CD4-positive, alpha-beta T cell (primary cell): ENCODE measurements around the gene RIC8A. TPM values are rescaled to one million over a fixed set of nuclear protein-coding genes. Genes with fewer than 3 reads are reported as not detected.
"Not testable (repeated sequence)": the region's sequence is repeated elsewhere in the genome, so short reads cannot be mapped to it uniquely, and the experiment has no call there.

Experiments
- ATAC-seq: fragments of 200-7000 bp; cut with Tn5 transposase; one replicate; pipeline ENCODE4 v1.10.0; 2022; ENCODE audit warnings: mild to moderate bottlenecking; ENCODE audit not compliant: poor library complexity
- CTCF ChIA-PET: fragments of 350-600 bp; sonication (Branson Sonifier 250); formaldehyde crosslinking; loops from one replicate; lab custom pipeline; 2021; ENCODE audit warnings: antibody characterized with exemption, inconsistent platforms; lab: Charles Lee
- POLR2A ChIA-PET: fragments of 350-600 bp; sonication (Branson Sonifier 250); formaldehyde crosslinking; loops from one replicate; lab custom pipeline; 2021; ENCODE audit warnings: antibody characterized with exemption, inconsistent platforms; lab: Charles Lee
- DNase-seq, 14 experiments: peaks; one replicate each; pipeline ENCODE4 v3.0.0-alpha.2; 2013 to 2020; ENCODE audit warnings: mixed read lengths in 2 of 14
- H3K27ac ChIP-seq, 2 donors: one replicate each; pipeline versions ENCODE4 v1.5.1 to v1.7.0; 2013; ENCODE audit warnings: low read length in 2 of 2, low read depth in 1 of 2, mild to moderate bottlenecking in 1 of 2
- H3K27me3 ChIP-seq, 2 experiments: 1 replicate in 1 of 2; 2 replicates in 1 of 2; pipeline versions ENCODE4 v1.6.1 to v1.7.0; 2013; ENCODE audit warnings: low read length in 2 of 2, control low read depth in 1 of 2, mild to moderate bottlenecking in 1 of 2, moderate library complexity in 1 of 2; ENCODE audit not compliant: insufficient read depth in 2 of 2, control insufficient read depth in 1 of 2
- H3K36me3 ChIP-seq: one replicate; pipeline ENCODE4 v1.6.1; 2013; ENCODE audit warnings: low read length, control low read depth; ENCODE audit not compliant: insufficient read depth
- H3K4me1 ChIP-seq: one replicate; pipeline ENCODE4 v1.6.1; 2013; ENCODE audit warnings: low read length, control low read depth; ENCODE audit not compliant: insufficient read depth
- H3K4me3 ChIP-seq: one replicate; pipeline ENCODE4 v1.5.1; 2013; ENCODE audit warnings: mild to moderate bottlenecking, low read length, moderate library complexity
- H3K9me3 ChIP-seq, 2 experiments: 1 replicate in 1 of 2; 2 replicates in 1 of 2; pipeline versions ENCODE4 v1.6.1 to v1.7.0; 2013; ENCODE audit warnings: low read length in 2 of 2, mild to moderate bottlenecking in 2 of 2, control low read depth in 1 of 2, moderate library complexity in 1 of 2; ENCODE audit not compliant: control insufficient read depth in 1 of 2, insufficient read depth in 1 of 2
- H3K27ac Mint-ChIP-seq: one replicate; pipeline ENCODE4 v1.8.0; 2020; ENCODE audit warnings: mixed read lengths
- H3K27me3 Mint-ChIP-seq: one replicate; pipeline ENCODE4 v1.8.0; 2021; ENCODE audit warnings: mixed read lengths
- H3K36me3 Mint-ChIP-seq: one replicate; pipeline ENCODE4 v1.8.0; 2021; ENCODE audit warnings: low read depth, mixed read lengths
- H3K4me1 Mint-ChIP-seq: one replicate; pipeline ENCODE4 v1.8.0; 2021; ENCODE audit warnings: low read depth, mixed read lengths
- H3K4me3 Mint-ChIP-seq: one replicate; pipeline ENCODE4 v1.8.0; 2020; ENCODE audit warnings: mild to moderate bottlenecking, mixed read lengths
- H3K9me3 Mint-ChIP-seq: one replicate; pipeline ENCODE4 v1.8.0; 2020; ENCODE audit warnings: mixed read lengths
- CTCF ChIP-seq: fragments of 200-600 bp; IDR thresholded peaks from one replicate; pipeline ENCODE4 v1.8.0; 2022; ENCODE audit warnings: antibody characterized with exemption, mild to moderate bottlenecking
- intact Hi-C, 2 experiments: fragments of 100-400 bp; cut with DNase I in 1 of 2; cut with micrococcal nuclease in 1 of 2; formaldehyde crosslinking; loops; one replicate each; pipeline versions ENCODE4 v1.15.1 to v1.9.0; 2023 to 2025; cut with DNase I, micrococcal nuclease
- total RNA-seq, 174 experiments: library from RNA in 2 of 174; stranded (reverse) in 2 of 174; gene quantifications; one replicate each; pipeline ENCODE4 v1.2.3 and lab custom pipeline; 2021 to 2026

RIC8A gene
- total RNA-seq, 2 experiments from 2014 or later: 99.6 to 104 TPM

GRCh38 chr11:216081-216974 is 8.8 kb downstream of the RIC8A start:
- Histone ChIP-seq H3K4me3 (no peak overlapping the region), H3K27me3 (no peaks in the 10 kb centered on the region), H3K36me3 (peaks cover 52% of the 10 kb centered on the region), H3K27ac (no peak overlapping the region), H3K4me1 (no peaks in the 10 kb centered on the region), H3K9me3 (no peaks in the 10 kb centered on the region)
- no peak overlapping the region for H3K4me3 Mint-ChIP-seq
- H3K9me3 Mint-ChIP-seq: no peaks in the 10 kb centered on the region
- TF ChIP-seq CTCF: no peak
- CTCF ChIA-PET: no interaction called here
- no peak for DNase-seq
- no peak overlapping the region for H3K27ac Mint-ChIP-seq
- no peaks in the 10 kb centered on the region for H3K27me3 Mint-ChIP-seq
- ATAC-seq: no peak
- H3K4me1 Mint-ChIP-seq: no peaks in the 10 kb centered on the region
- intact Hi-C loops: loop anchor here in 1 of 2 experiments (10.0 kb wide), 1 partner anchor 1528 kb away; no protein-coding TSS in a partner anchor
- POLR2A ChIA-PET: interaction anchor here (0.6 to 2.1 kb wide), 3 partner anchors 9 to 592 kb away, joined by 3 to 20 read pairs (median 3); partner anchors contain the start of genes BET1L and RIC8A
- peaks cover 63% of the 10 kb centered on the region for H3K36me3 Mint-ChIP-seq

GRCh38 chr11:217704-218103 is 10.2 kb downstream of the RIC8A start:
- Histone ChIP-seq H3K27me3 (no peaks in the 10 kb centered on the region), H3K27ac (no peak overlapping the region), H3K4me1 (no peaks in the 10 kb centered on the region), H3K4me3 (no peak overlapping the region), H3K9me3 (no peaks in the 10 kb centered on the region), H3K36me3 (peaks cover 39% of the 10 kb centered on the region)
- no peaks in the 10 kb centered on the region for H3K4me1 Mint-ChIP-seq
- DNase-seq (no peak), ATAC-seq (no peak)
- ChIA-PET POLR2A (interaction anchor here (2.1 kb wide), 1 partner anchor 11 kb away, joined by 20 read pairs; the partner anchor contains the start of genes BET1L and RIC8A), CTCF (no interaction called here)
- no peaks in the 10 kb centered on the region for H3K9me3 Mint-ChIP-seq
- H3K4me3 Mint-ChIP-seq: no peak overlapping the region
- intact Hi-C loops: loop anchor here in 1 of 2 experiments (10.0 kb wide), 1 partner anchor 1527 kb away; no protein-coding TSS in a partner anchor
- TF ChIP-seq CTCF: no peak
- H3K27me3 Mint-ChIP-seq: no peaks in the 10 kb centered on the region
- peak overlapping the region; percentile 7 for H3K27ac Mint-ChIP-seq
- peaks cover 58% of the 10 kb centered on the region for H3K36me3 Mint-ChIP-seq

- peaks cover 53% of the 10 kb centered on the region for H3K36me3 Mint-ChIP-seq
- Histone ChIP-seq H3K4me1 (no peaks in the 10 kb centered on the region), H3K36me3 (peaks cover 31% of the 10 kb centered on the region), H3K9me3 (no peaks in the 10 kb centered on the region), H3K27ac (no peak overlapping the region), H3K27me3 (no peaks in the 10 kb centered on the region), H3K4me3 (no peak overlapping the region)
- ChIA-PET POLR2A (interaction anchor here (1.0 kb wide), 1 partner anchor 11 kb away, joined by 6 read pairs; the partner anchor contains the start of genes BET1L and RIC8A), CTCF (no interaction called here)
- no peak overlapping the region for H3K4me3 Mint-ChIP-seq
- no peaks in the 10 kb centered on the region for H3K9me3 Mint-ChIP-seq
- H3K27ac Mint-ChIP-seq: no peak overlapping the region
- no peak for TF ChIP-seq CTCF
- H3K27me3 Mint-ChIP-seq: no peaks in the 10 kb centered on the region
- H3K4me1 Mint-ChIP-seq: no peaks in the 10 kb centered on the region
- ATAC-seq: no peak
- no peak for DNase-seq
- intact Hi-C loops: loop anchor here in 1 of 2 experiments (10.0 kb wide), 1 partner anchor 1526 kb away; no protein-coding TSS in a partner anchor
Measured at GRCh38 chr11:218815-219593, 11.5 kb downstream of the RIC8A start.

- H3K4me1 ChIP-seq, H3K27ac Mint-ChIP-seq, H3K27me3 Mint-ChIP-seq, H3K4me3 Mint-ChIP-seq, H3K9me3 Mint-ChIP-seq, ATAC-seq, H3K27me3 ChIP-seq, DNase-seq, CTCF ChIA-PET, H3K4me3 ChIP-seq, intact Hi-C loops, H3K27ac ChIP-seq, H3K9me3 ChIP-seq, H3K4me1 Mint-ChIP-seq: not testable (repeated sequence)
- H3K36me3 Mint-ChIP-seq: peaks cover 37% of the 10 kb centered on the region
- H3K36me3 ChIP-seq: peaks cover 24% of the 10 kb centered on the region
- POLR2A ChIA-PET: interaction anchor here (0.8 to 1.2 kb wide), 2 partner anchors 13 to 16 kb away, joined by 3 read pairs; partner anchors contain the start of genes BET1L, PSMD13 and RIC8A
Measured at GRCh38 chr11:220641-221215, 13.2 kb downstream of the RIC8A start.
